GM12878 (cell line): ENCODE measurements around the gene C10orf71. TPM values are rescaled to one million over a fixed set of nuclear protein-coding genes. Genes with fewer than 3 reads are reported as not detected.

Source experiments
- ATAC-seq: fragments of 200-7000 bp; cut with Tn5 transposase; 3 replicates; pipeline ENCODE4 v1.9.1; 2020; ENCODE audit warnings: mild to moderate bottlenecking, moderate library complexity
- BruUV-seq: library from RNA; stranded (reverse); fragments of 400-500 nt; replicated peaks from 2 replicates; lab custom pipeline; 2021; lab: Mats Ljungman, UMichigan
- CTCF ChIA-PET: fragments of 300-600 bp; sonication (Branson Sonifier 250); formaldehyde crosslinking; extraction: SDS; loops from one replicate; lab custom pipeline; 2021; ENCODE audit warnings: inconsistent platforms; lab: Yijun Ruan, JAX
- POLR2A ChIA-PET: fragments of 350-600 bp; formaldehyde crosslinking; extraction: SDS; loops from one replicate; lab custom pipeline; 2021; ENCODE audit warnings: inconsistent platforms; lab: Charles Lee
- RAD21 ChIA-PET: fragments of 300-600 bp; sonication (Branson Sonifier 250); formaldehyde crosslinking; loops from one replicate; lab custom pipeline; 2023; ENCODE audit warnings: antibody characterized with exemption; ENCODE audit not compliant: unreplicated experiment; lab: Charles Lee
- SMC1A ChIA-PET: fragments of 300-600 bp; sonication (Branson Sonifier 250); formaldehyde crosslinking; loops from one replicate; lab custom pipeline; 2023; ENCODE audit not compliant: unreplicated experiment, uncharacterized antibody; lab: Charles Lee
- DNase-seq: peaks from one replicate; pipeline ENCODE4 v3.0.0-alpha.2; 2011; ENCODE audit warnings: low read depth, low spot score
- FAIRE-seq: peaks from 3 replicates; lab custom pipeline; 2011; peaks lifted over from hg19 to GRCh38; lab: Jason Lieb, UNC
- H2AFZ ChIP-seq: 2 replicates; pipeline ENCODE4 v1.6.0; 2011; ENCODE audit warnings: low read depth, low read length, control low read depth; ENCODE audit not compliant: control insufficient read depth
- H3K27ac ChIP-seq: 2 replicates; pipeline ENCODE4 v1.5.1; 2011; ENCODE audit warnings: control low read depth; ENCODE audit not compliant: control insufficient read depth, insufficient read depth
- H3K27me3 ChIP-seq, 2 experiments: replicated peaks in 1 of 2; 2 replicates each; pipeline versions ENCODE4 v1.6.0 to v1.6.1; 2011; ENCODE audit warnings: low read length in 1 of 2; ENCODE audit not compliant: control insufficient read depth in 2 of 2, insufficient read depth in 2 of 2
- H3K36me3 ChIP-seq, 2 experiments: 2 replicates each; pipeline ENCODE4 v1.5.1; 2011; ENCODE audit warnings: low read length in 1 of 2; ENCODE audit not compliant: control insufficient read depth in 2 of 2, insufficient read depth in 2 of 2
- H3K4me1 ChIP-seq: 2 replicates; pipeline ENCODE4 v1.6.1; 2011; ENCODE audit warnings: mild to moderate bottlenecking, low read length, moderate library complexity, mixed read lengths; ENCODE audit not compliant: control insufficient read depth, insufficient read depth
- H3K4me2 ChIP-seq: 2 replicates; pipeline ENCODE4 v1.6.0; 2011; ENCODE audit warnings: control low read depth; ENCODE audit not compliant: control insufficient read depth, insufficient read depth
- H3K4me3 ChIP-seq: fragments of 200-600 bp; sonication (generic); 2 replicates; pipeline ENCODE4 v1.5.1; 2016
- H3K79me2 ChIP-seq: 2 replicates; pipeline ENCODE4 v1.6.0; 2011; ENCODE audit warnings: low read length; ENCODE audit not compliant: control insufficient read depth, insufficient read depth
- H3K9ac ChIP-seq: 2 replicates; pipeline ENCODE4 v1.8.0; 2011; ENCODE audit warnings: low read length, control low read depth, mixed read lengths; ENCODE audit not compliant: control insufficient read depth, insufficient read depth
- H3K9me3 ChIP-seq: replicated peaks from 3 replicates; pipeline ENCODE4 v1.5.1; 2011; ENCODE audit warnings: mild to moderate bottlenecking, low read length; ENCODE audit not compliant: control insufficient read depth, insufficient read depth
- H4K20me1 ChIP-seq: 2 replicates; pipeline ENCODE4 v1.6.0; 2011; ENCODE audit not compliant: control insufficient read depth, insufficient read depth
- ATF3 ChIP-seq: IDR thresholded peaks from 2 replicates; pipeline ENCODE4 v1.6.1; 2011; ENCODE audit warnings: low read depth, mild to moderate bottlenecking, low read length, moderate library complexity, borderline replicate concordance; ENCODE audit errors: extremely low read depth
- HSF1 ChIP-seq: fragments of 150-350 bp; IDR thresholded peaks from 2 replicates; pipeline ENCODE4 v1.6.1; 2014; ENCODE audit warnings: mild to moderate bottlenecking, low read depth, low read length
- KLF5 ChIP-seq: fragments of 450-650 bp; IDR thresholded peaks from 2 replicates; pipeline ENCODE4 v1.6.1; 2014; ENCODE audit warnings: mild to moderate bottlenecking; ENCODE audit not compliant: partially characterized antibody
- LARP7 ChIP-seq: fragments of 450-650 bp; IDR thresholded peaks from 2 replicates; pipeline ENCODE4 v1.6.1; 2017; ENCODE audit warnings: mild to moderate bottlenecking
- MEF2B ChIP-seq: fragments of 450-650 bp; IDR thresholded peaks from 2 replicates; pipeline ENCODE4 v1.6.1; 2018; ENCODE audit warnings: mild to moderate bottlenecking, moderate library complexity; ENCODE audit not compliant: partially characterized antibody, poor library complexity, severe bottlenecking
- MYB ChIP-seq: fragments of 150-350 bp; IDR thresholded peaks from 2 replicates; pipeline ENCODE4 v1.6.1; 2014; ENCODE audit warnings: mild to moderate bottlenecking, low read depth, low read length, borderline replicate concordance
- MYC ChIP-seq: IDR thresholded peaks from 2 replicates; pipeline ENCODE4 v1.6.1; 2011; ENCODE audit warnings: mild to moderate bottlenecking, low read length, moderate library complexity, inconsistent platforms; ENCODE audit not compliant: insufficient read depth, insufficient replicate concordance, insufficient read length, severe bottlenecking
- PAX8 ChIP-seq: fragments of 450-650 bp; IDR thresholded peaks from 2 replicates; pipeline ENCODE4 v1.6.1; 2017; ENCODE audit warnings: mild to moderate bottlenecking, moderate library complexity
- RB1 ChIP-seq: fragments of 450-650 bp; formaldehyde crosslinking; IDR thresholded peaks from 2 replicates; pipeline ENCODE4 v1.6.1; 2017; ENCODE audit warnings: mild to moderate bottlenecking, borderline replicate concordance
- SP1 ChIP-seq: IDR thresholded peaks from one replicate; pipeline ENCODE4 v1.6.1; 2011; ENCODE audit warnings: low read depth, low read length
- ZNF24 ChIP-seq: fragments of 450-650 bp; IDR thresholded peaks from 2 replicates; pipeline ENCODE4 v1.6.1; 2017; ENCODE audit warnings: antibody characterized with exemption, mild to moderate bottlenecking
- ZNF687 ChIP-seq: fragments of 450-650 bp; IDR thresholded peaks from 2 replicates; pipeline ENCODE4 v1.6.1; 2017; ENCODE audit warnings: mild to moderate bottlenecking, moderate library complexity
- WGBS: methylation state at CpG from one replicate; pipeline ENCODE4 v1.1.6; 2016; ENCODE audit warnings: low lambda C conversion rate; ENCODE audit not compliant: insufficient replicate concordance, insufficient coverage; ENCODE audit errors: missing lambda C conversion rate; 5-methylcytosine and 5-hydroxymethylcytosine counted together
- in situ Hi-C: fragments of 300-500 bp; cut with MboI; formaldehyde crosslinking; loops from 9 replicates; pipeline ENCODE4 v1.14.3; 2018; ENCODE audit warnings: mixed read lengths
- intact Hi-C: fragments of 100-400 bp; cut with micrococcal nuclease; formaldehyde crosslinking; loops from one replicate; pipeline ENCODE4 v1.14.2; 2022; ENCODE audit not compliant: unreplicated experiment
- polyA plus RNA-seq, 11 experiments: library from polyadenylated mRNA; depleted of rRNA in 4 of 11; unstranded in 6 of 11; stranded (reverse) in 5 of 11; fragments of >200 nt; fragmentation: Nextera tagmentation in 4 of 11; fragmentation: Illumina TruSeq in 1 of 11; extraction: Ambion mirVana in 4 of 11; extraction: Trizol in 1 of 11; gene quantifications; 1 replicate in 1 of 11; 2 replicates in 10 of 11; pipeline versions ENCODE4 v1.2.1 to v1.2.3, GENCODE V29; 2011 to 2016; ENCODE audit warnings: inconsistent platforms in 2 of 11, missing spikeins in 2 of 11, low read depth in 1 of 11
- total RNA-seq, 4 experiments: library from RNA; depleted of rRNA in 3 of 4; stranded (reverse); fragments of >200 nt in 3 of 4; fragmentation: Illumina TruSeq in 1 of 4; extraction: Trizol in 1 of 4; gene quantifications; 2 replicates each; pipeline versions ENCODE4 v1.2.1 to v1.2.3, GENCODE V29; 2013 to 2021
- TF ChIP-seq, protein P1 (sequence below): fragments of 450-650 bp; IDR thresholded peaks from 2 replicates; pipeline ENCODE4 v1.6.1; 2016; ENCODE audit warnings: mild to moderate bottlenecking

Gene C10orf71
- total and polyA plus RNA-seq, 10 of the 15 experiments (the other 5 are each of a cell fraction or from before 2014, with no cell fraction given): not detected

GRCh38 chr10:49296382-49296781 lies 2.6 kb upstream of the C10orf71 start:
- TF ChIP-seq, protein P1, sequence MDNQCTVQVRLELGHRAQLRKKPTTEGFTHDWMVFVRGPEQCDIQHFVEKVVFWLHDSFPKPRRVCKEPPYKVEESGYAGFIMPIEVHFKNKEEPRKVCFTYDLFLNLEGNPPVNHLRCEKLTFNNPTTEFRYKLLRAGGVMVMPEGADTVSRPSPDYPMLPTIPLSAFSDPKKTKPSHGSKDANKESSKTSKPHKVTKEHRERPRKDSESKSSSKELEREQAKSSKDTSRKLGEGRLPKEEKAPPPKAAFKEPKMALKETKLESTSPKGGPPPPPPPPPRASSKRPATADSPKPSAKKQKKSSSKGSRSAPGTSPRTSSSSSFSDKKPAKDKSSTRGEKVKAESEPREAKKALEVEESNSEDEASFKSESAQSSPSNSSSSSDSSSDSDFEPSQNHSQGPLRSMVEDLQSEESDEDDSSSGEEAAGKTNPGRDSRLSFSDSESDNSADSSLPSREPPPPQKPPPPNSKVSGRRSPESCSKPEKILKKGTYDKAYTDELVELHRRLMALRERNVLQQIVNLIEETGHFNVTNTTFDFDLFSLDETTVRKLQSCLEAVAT: no peak
- TF ChIP-seq MEF2B (no peak), MYC (no peak), PAX8 (no peak), RB1 (no peak), ATF3 (no peak), LARP7 (no peak), ZNF687 (no peak), KLF5 (no peak), MYB (no peak), SP1 (no peak), HSF1 (no peak), ZNF24 (no peak)
- TF ChIP-seq, all 136 proteins: peak for 0
- in situ Hi-C loops: no loop called here

More at GRCh38 chr10:49296382-49296781, 2.6 kb upstream of the C10orf71 start:
- H4K20me1 ChIP-seq: no peaks in the 10 kb centered on the region
- H2AFZ ChIP-seq: no peak overlapping the region
- ChIA-PET RAD21 (interaction anchor here (0.9 to 1.0 kb wide), 2 partner anchors 18 to 124 kb away, joined by 3 read pairs; no protein-coding TSS in a partner anchor), CTCF (interaction anchor here (1.4 to 1.6 kb wide), 2 partner anchors 102 to 216 kb away, joined by 3 to 4 read pairs; no protein-coding TSS in a partner anchor), POLR2A (no interaction called here), SMC1A (interaction anchor here (1.0 kb wide), 1 partner anchor 15 kb away, joined by 3 read pairs; no protein-coding TSS in a partner anchor)
- ATAC-seq (no peak), DNase-seq (no peak), FAIRE-seq (no peak)
- peaks cover 13% of the 10 kb centered on the region for H3K4me1 ChIP-seq
- H3K36me3 ChIP-seq: no peaks in the 10 kb centered on the region
- H3K9me3 ChIP-seq: no peaks in the 10 kb centered on the region
- H3K79me2 ChIP-seq: no peaks in the 10 kb centered on the region
- WGBS: 42% methylated on average over 7 of the region's 7 CpGs
- BruUV-seq: no TSS peak
- intact Hi-C loops: no loop called here
- H3K4me3 ChIP-seq: no peak overlapping the region
- no peak overlapping the region for H3K27ac ChIP-seq
- no peak overlapping the region for H3K4me2 ChIP-seq
- peaks cover 1 to 4% of the 10 kb centered on the region in 2 experiments; a peak in 3 of 4 replicates for H3K27me3 ChIP-seq
- H3K9ac ChIP-seq: no peak overlapping the region
